CD14-positive monocyte (primary cell): Measurements from ENCODE around the gene MARCHF3. TPM values are rescaled to one million over a fixed set of nuclear protein-coding genes. Genes with fewer than 3 reads are reported as not detected.

Experiments
- DNase-seq, 3 donors: peaks; one replicate each; pipeline ENCODE4 v3.0.0-alpha.2; 2011 to 2022
- H2AFZ ChIP-seq: 2 replicates; pipeline ENCODE4 v1.6.0; 2012; ENCODE audit warnings: mild to moderate bottlenecking, low read depth, low read length, inconsistent platforms; ENCODE audit not compliant: insufficient read depth, poor library complexity, severe bottlenecking
- H3K27ac ChIP-seq, 2 donors: 1 replicate in 1 of 2; 2 replicates in 1 of 2; pipeline ENCODE4 v1.5.1; 2012 to 2013; ENCODE audit warnings: low read length in 2 of 2, control low read depth in 1 of 2, inconsistent platforms in 1 of 2, low read depth in 1 of 2, mild to moderate bottlenecking in 1 of 2
- H3K27me3 ChIP-seq, 2 donors: one replicate each; pipeline versions ENCODE4 v1.6.0 to v1.6.1; 2011 to 2013; ENCODE audit warnings: low read length in 2 of 2; ENCODE audit not compliant: control insufficient read depth in 2 of 2, insufficient read depth in 2 of 2
- H3K36me3 ChIP-seq, 2 donors: replicated peaks in 1 of 2; 1 replicate in 1 of 2; 2 replicates in 1 of 2; pipeline versions ENCODE4 v1.5.1 to v1.6.1; 2012 to 2013; ENCODE audit warnings: low read length in 2 of 2, control low read depth in 1 of 2, inconsistent platforms in 1 of 2, mild to moderate bottlenecking in 1 of 2; ENCODE audit not compliant: insufficient read depth in 2 of 2, control insufficient read depth in 1 of 2
- H3K4me1 ChIP-seq, 2 donors: 1 replicate in 1 of 2; 2 replicates in 1 of 2; pipeline versions ENCODE4 v1.5.1 to v1.6.1; 2012 to 2013; ENCODE audit warnings: low read length in 2 of 2, control low read depth in 1 of 2, inconsistent platforms in 1 of 2, mild to moderate bottlenecking in 1 of 2, moderate library complexity in 1 of 2; ENCODE audit not compliant: insufficient read depth in 2 of 2, control insufficient read depth in 1 of 2
- H3K4me2 ChIP-seq: replicated peaks from 2 replicates; pipeline ENCODE3; 2012; ENCODE audit warnings: low read length, moderate library complexity, mild to moderate bottlenecking; ENCODE audit not compliant: poor library complexity, severe bottlenecking; ENCODE audit errors: extremely low read depth
- H3K4me3 ChIP-seq, 3 experiments: fragments of 200-600 bp in 1 of 3; sonication (generic) in 1 of 3; replicated peaks in 1 of 3; 1 replicate in 2 of 3; 2 replicates in 1 of 3; pipeline ENCODE4 v1.5.1; 2011 to 2013; ENCODE audit warnings: low read length in 3 of 3, mild to moderate bottlenecking in 3 of 3, control low read depth in 2 of 3, low read depth in 2 of 3, inconsistent platforms in 1 of 3, moderate library complexity in 1 of 3
- H3K79me2 ChIP-seq: 2 replicates; pipeline ENCODE4 v1.6.0; 2012; ENCODE audit warnings: mild to moderate bottlenecking, control low read depth, inconsistent platforms, low read length, moderate library complexity; ENCODE audit not compliant: insufficient read depth
- H3K9ac ChIP-seq: 2 replicates; pipeline ENCODE4 v1.6.0; 2017; ENCODE audit warnings: low read length, mild to moderate bottlenecking; ENCODE audit not compliant: insufficient read depth, poor library complexity, severe bottlenecking
- H3K9me3 ChIP-seq, 2 donors: replicated peaks in 1 of 2; 1 replicate in 1 of 2; 2 replicates in 1 of 2; pipeline versions ENCODE4 v1.5.1 to v1.6.1; 2012 to 2013; ENCODE audit warnings: low read length in 2 of 2, control low read depth in 1 of 2; ENCODE audit not compliant: control insufficient read depth in 1 of 2, insufficient read depth in 1 of 2
- H4K20me1 ChIP-seq: 2 replicates; pipeline ENCODE4 v1.6.0; 2012; ENCODE audit warnings: mild to moderate bottlenecking, low read length, control low read depth, moderate library complexity; ENCODE audit not compliant: insufficient read depth
- H3K27ac Mint-ChIP-seq, 7 donors: one replicate each; pipeline ENCODE4 v1.8.0; 2020; ENCODE audit warnings: mild to moderate bottlenecking in 7 of 7, mixed read lengths in 7 of 7, moderate library complexity in 6 of 7, inconsistent platforms in 2 of 7
- H3K27me3 Mint-ChIP-seq, 3 donors: one replicate each; pipeline ENCODE4 v1.8.0; 2021 to 2022; ENCODE audit warnings: low read depth in 3 of 3, mild to moderate bottlenecking in 3 of 3, mixed read lengths in 3 of 3, moderate library complexity in 3 of 3, inconsistent platforms in 1 of 3
- H3K36me3 Mint-ChIP-seq, 2 donors: one replicate each; pipeline ENCODE4 v1.8.0; 2020; ENCODE audit warnings: mixed read lengths in 2 of 2, inconsistent platforms in 1 of 2, mild to moderate bottlenecking in 1 of 2
- H3K4me1 Mint-ChIP-seq: one replicate; pipeline ENCODE4 v1.8.0; 2020; ENCODE audit warnings: mild to moderate bottlenecking, mixed read lengths
- H3K4me3 Mint-ChIP-seq, 2 donors: one replicate each; pipeline ENCODE4 v1.8.0; 2020; ENCODE audit warnings: mild to moderate bottlenecking in 2 of 2, mixed read lengths in 2 of 2, moderate library complexity in 1 of 2
- H3K9me3 Mint-ChIP-seq, 7 donors: one replicate each; pipeline ENCODE4 v1.8.0; 2020 to 2022; ENCODE audit warnings: mixed read lengths in 7 of 7, mild to moderate bottlenecking in 6 of 7, moderate library complexity in 6 of 7, inconsistent platforms in 2 of 7
- CTCF ChIP-seq: fragments of 200-600 bp; IDR thresholded peaks from one replicate; pipeline ENCODE4 v1.8.0; 2022; ENCODE audit warnings: antibody characterized with exemption, mild to moderate bottlenecking
- WGBS: methylation state at CpG from one replicate; pipeline ENCODE4 v1.1.5; 2013; ENCODE audit warnings: missing lambda C conversion rate; ENCODE audit not compliant: insufficient coverage; 5-methylcytosine and 5-hydroxymethylcytosine counted together
- intact Hi-C, 2 donors: fragments of 100-400 bp; cut with micrococcal nuclease; formaldehyde crosslinking; loops; one replicate each; pipeline versions ENCODE4 v1.15.0 to v1.15.1; 2023
- polyA plus RNA-seq, 3 donors: library from polyadenylated mRNA; depleted of rRNA in 1 of 3; unstranded in 2 of 3; stranded (reverse) in 1 of 3; fragments of 300-500 nt in 2 of 3; fragments of >200 nt in 1 of 3; fragmentation: Illumina TruSeq in 2 of 3; gene quantifications; 1 replicate in 2 of 3; 2 replicates in 1 of 3; pipeline ENCODE4 v1.2.3, GENCODE V29; 2012 to 2021

The MARCHF3 gene
- polyA plus RNA-seq, 3 donors = 0.88 to 1.6 (median 0.96) TPM

GRCh38 chr5:126995689-126996088 is 34.7 kb downstream of the MARCHF3 start:
- H3K27me3 ChIP-seq = no peaks in the 10 kb centered on the region
- no peaks in the 10 kb centered on the region for H3K36me3 ChIP-seq
- H3K27me3 Mint-ChIP-seq = peaks cover 0 to 5% (median 2%) of the 10 kb centered on the region in 3 donors
- intact Hi-C loops = no loop called here
- H3K9me3 Mint-ChIP-seq = peaks cover 0 to 6% (median 2%) of the 10 kb centered on the region in 7 donors
- H3K4me3 Mint-ChIP-seq = no peak overlapping the region
- H3K9ac ChIP-seq = no peak overlapping the region
- no peaks in the 10 kb centered on the region for H3K4me1 Mint-ChIP-seq
- no peaks in the 10 kb centered on the region for H3K9me3 ChIP-seq
- DNase-seq = no peak
- no peaks in the 10 kb centered on the region for H3K4me1 ChIP-seq
- peaks cover 0 to under 1% of the 10 kb centered on the region in 2 donors for H3K36me3 Mint-ChIP-seq
- no peak overlapping the region for H3K4me3 ChIP-seq
- H3K27ac Mint-ChIP-seq = no peak overlapping the region
- no peak overlapping the region for H2AFZ ChIP-seq
- H3K27ac ChIP-seq = no peak overlapping the region
- no peaks in the 10 kb centered on the region for H4K20me1 ChIP-seq
- no CpG with 5 or more reads among the region's 1 CpG for WGBS
- no peaks in the 10 kb centered on the region for H3K79me2 ChIP-seq
- TF ChIP-seq CTCF = no peak
- no peak overlapping the region for H3K4me2 ChIP-seq

DNA sequence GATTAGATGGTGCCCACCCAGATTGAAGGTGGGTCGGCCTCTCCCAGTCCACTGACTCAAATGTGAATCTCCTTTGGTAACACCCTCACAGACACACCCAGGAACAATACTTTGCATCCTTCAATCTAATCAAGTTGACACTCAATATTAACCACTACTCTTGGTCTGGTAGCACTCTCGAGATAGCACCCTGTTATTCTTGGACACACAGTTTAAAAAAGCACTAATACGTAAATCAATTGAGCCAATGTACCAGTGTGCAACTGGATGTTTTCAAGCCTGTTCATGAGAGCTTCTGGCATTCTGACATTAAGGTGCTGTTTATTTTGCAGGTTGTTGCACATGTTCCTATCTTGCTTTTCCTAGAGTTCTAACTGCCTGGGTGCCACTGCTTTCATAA is 35.3 kb downstream of the MARCHF3 start:
- WGBS = 95% methylated on average over 3 of the region's 3 CpGs
- no peaks in the 10 kb centered on the region for H4K20me1 ChIP-seq

More for the DNA sequence above, 35.3 kb downstream of the MARCHF3 start:
- Mint-ChIP-seq H3K4me3 (no peak overlapping the region), H3K9me3 (peaks cover 0 to 8% (median 2%) of the 10 kb centered on the region in 7 donors), H3K4me1 (no peaks in the 10 kb centered on the region), H3K27ac (no peak overlapping the region), H3K36me3 (peaks cover 0 to 1% of the 10 kb centered on the region in 2 donors), H3K27me3 (peaks cover 0 to 5% (median 2%) of the 10 kb centered on the region in 3 donors)
- no peaks in the 10 kb centered on the region for H3K9me3 ChIP-seq
- intact Hi-C loops = no loop called here
- DNase-seq = no peak
- H3K4me2 ChIP-seq = no peak overlapping the region
- no peaks in the 10 kb centered on the region for H3K4me1 ChIP-seq
- no peak overlapping the region for H3K9ac ChIP-seq
- no peaks in the 10 kb centered on the region for H3K36me3 ChIP-seq
- no peaks in the 10 kb centered on the region for H3K79me2 ChIP-seq
- no peak overlapping the region for H3K27ac ChIP-seq
- no peak for TF ChIP-seq CTCF
- no peak overlapping the region for H2AFZ ChIP-seq
- H3K27me3 ChIP-seq = no peaks in the 10 kb centered on the region
- no peak overlapping the region for H3K4me3 ChIP-seq
